Sigmoid colon (tissue), 4 donors: ENCODE data around the gene RAE1.

Experiments used
- EP300 ChIP-seq, 4 donors: sonication (generic); formaldehyde crosslinking; IDR thresholded peaks; one replicate each; pipeline ENCODE4 v1.6.1; 2017; ENCODE audit warnings: antibody characterized with exemption in 4 of 4
- POLR2A ChIP-seq, 2 donors: fragments of 450-650 bp; IDR thresholded peaks; one replicate each; pipeline ENCODE4 v1.6.1; 2016; ENCODE audit warnings: antibody characterized with exemption in 2 of 2, mild to moderate bottlenecking in 2 of 2, moderate library complexity in 2 of 2
- POLR2AphosphoS5 ChIP-seq, 4 donors: sonication (generic); formaldehyde crosslinking; IDR thresholded peaks; one replicate each; pipeline ENCODE4 v1.6.1; 2017; ENCODE audit warnings: antibody characterized with exemption in 4 of 4
- TF ChIP-seq, protein P1 (sequence below), 4 experiments: fragments of 450-650 bp in 3 of 4; fragments of 200-600 bp in 1 of 4; IDR thresholded peaks; one replicate each; pipeline ENCODE4 v1.5.1; 2016 to 2019; ENCODE audit warnings: antibody characterized with exemption in 4 of 4, mild to moderate bottlenecking in 3 of 4, moderate library complexity in 2 of 4

DNA sequence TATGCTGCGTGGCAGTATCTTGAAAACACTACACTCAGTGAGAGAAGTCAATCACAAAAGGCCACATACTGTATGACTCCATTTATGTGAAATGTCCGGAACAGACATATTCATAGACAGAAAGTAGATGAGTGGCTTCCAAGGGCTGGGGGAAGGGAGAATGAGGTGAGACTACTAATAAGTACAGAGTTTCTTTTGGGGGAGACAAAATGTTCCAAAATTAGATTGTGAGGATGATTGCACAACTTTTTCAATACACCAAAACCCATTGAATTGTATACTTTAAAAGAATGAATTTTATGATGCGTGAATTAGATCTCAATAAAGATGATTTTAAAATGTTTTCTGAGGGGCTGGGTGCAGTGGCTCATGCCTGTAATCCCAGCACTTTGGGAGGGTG is 30.7 kb upstream of the RAE1 start:
- TF ChIP-seq, protein P1, sequence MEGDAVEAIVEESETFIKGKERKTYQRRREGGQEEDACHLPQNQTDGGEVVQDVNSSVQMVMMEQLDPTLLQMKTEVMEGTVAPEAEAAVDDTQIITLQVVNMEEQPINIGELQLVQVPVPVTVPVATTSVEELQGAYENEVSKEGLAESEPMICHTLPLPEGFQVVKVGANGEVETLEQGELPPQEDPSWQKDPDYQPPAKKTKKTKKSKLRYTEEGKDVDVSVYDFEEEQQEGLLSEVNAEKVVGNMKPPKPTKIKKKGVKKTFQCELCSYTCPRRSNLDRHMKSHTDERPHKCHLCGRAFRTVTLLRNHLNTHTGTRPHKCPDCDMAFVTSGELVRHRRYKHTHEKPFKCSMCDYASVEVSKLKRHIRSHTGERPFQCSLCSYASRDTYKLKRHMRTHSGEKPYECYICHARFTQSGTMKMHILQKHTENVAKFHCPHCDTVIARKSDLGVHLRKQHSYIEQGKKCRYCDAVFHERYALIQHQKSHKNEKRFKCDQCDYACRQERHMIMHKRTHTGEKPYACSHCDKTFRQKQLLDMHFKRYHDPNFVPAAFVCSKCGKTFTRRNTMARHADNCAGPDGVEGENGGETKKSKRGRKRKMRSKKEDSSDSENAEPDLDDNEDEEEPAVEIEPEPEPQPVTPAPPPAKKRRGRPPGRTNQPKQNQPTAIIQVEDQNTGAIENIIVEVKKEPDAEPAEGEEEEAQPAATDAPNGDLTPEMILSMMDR (IDR thresholded peaks at IDR 0.05) = no peak
- no peak for TF ChIP-seq POLR2AphosphoS5 (IDR thresholded peaks at IDR 0.05)
- no peak for TF ChIP-seq POLR2A (IDR thresholded peaks at IDR 0.05)
- no peak for TF ChIP-seq EP300 (IDR thresholded peaks at IDR 0.05)
